GM23248 (cell line): ENCODE data around the gene TNP2.

Experiments used
- EZH2 ChIP-seq: fragments of 200-600 bp; sonication (generic); IDR thresholded peaks from 2 replicates; pipeline ENCODE4 v1.6.1; 2018; ENCODE audit warnings: antibody characterized with exemption, mild to moderate bottlenecking; ENCODE audit not compliant: insufficient read depth, poor library complexity, severe bottlenecking
- EZH2phosphoT487 ChIP-seq: fragments of 200-600 bp; sonication (generic); IDR thresholded peaks from 2 replicates; pipeline ENCODE4 v1.6.1; 2018; ENCODE audit warnings: antibody characterized with exemption, moderate library complexity, mild to moderate bottlenecking, low read depth; ENCODE audit not compliant: insufficient read depth

- TF ChIP-seq EZH2 (no peak), EZH2phosphoT487 (no peak)
These were observed 39.2 kb downstream of the TNP2 start for GRCh38 chr16:11229906-11230305.
